Kidney epithelial cell (primary cell): Measurements from ENCODE around the gene WDFY1. TPM values are rescaled to one million over a fixed set of nuclear protein-coding genes. Genes with fewer than 3 reads are reported as not detected.
"Not testable (repeated sequence)": the region's sequence is repeated elsewhere in the genome, so short reads cannot be mapped to it uniquely, and the experiment has no call there.

Experiments used
- DNase-seq: peaks from one replicate; pipeline ENCODE4 v3.0.0-alpha.2; 2010; ENCODE audit warnings: low read depth
- H3K27me3 ChIP-seq: 2 replicates; pipeline ENCODE4 v1.6.0; 2011; ENCODE audit warnings: low read length; ENCODE audit not compliant: control insufficient read depth, insufficient read depth
- H3K36me3 ChIP-seq: 2 replicates; pipeline ENCODE4 v1.5.1; 2011; ENCODE audit warnings: low read length; ENCODE audit not compliant: control insufficient read depth, insufficient read depth
- H3K4me3 ChIP-seq: 2 replicates; pipeline ENCODE4 v1.5.1; 2011; ENCODE audit warnings: low read depth, mild to moderate bottlenecking, control low read depth, low read length
- total RNA-seq: library from RNA; depleted of rRNA; stranded (reverse); fragments of >200 nt; gene quantifications from 2 replicates; pipeline ENCODE4 v1.2.3, GENCODE V29; 2015
- TF ChIP-seq, protein P1 (sequence below): IDR thresholded peaks from 2 replicates; pipeline ENCODE4 v1.5.1; 2011; ENCODE audit warnings: mild to moderate bottlenecking, moderate library complexity, low read length, control low read depth, inconsistent platforms; ENCODE audit not compliant: insufficient read depth, poor library complexity, severe bottlenecking

WDFY1 gene
- total RNA-seq, 1 donor from 2014 or later: 47.3 TPM

DNA sequence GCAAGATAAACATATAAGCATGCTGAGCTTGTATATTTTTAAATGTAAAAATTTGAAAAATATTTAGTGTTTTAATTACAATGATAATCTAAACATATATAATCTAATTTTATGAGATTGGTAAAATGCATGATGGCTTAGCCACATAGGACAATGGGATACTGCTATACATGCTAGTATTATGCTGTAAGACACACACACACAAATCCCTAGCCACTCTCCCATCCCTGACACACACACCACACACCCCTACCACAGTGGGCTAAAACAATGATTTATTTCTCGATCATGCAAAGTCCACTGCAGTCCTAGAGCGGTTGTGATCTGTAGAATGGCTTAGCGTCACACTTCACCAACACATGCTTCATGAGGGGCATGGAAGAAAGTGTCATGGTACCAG is 71.5 kb downstream of the WDFY1 start:
- peaks cover 3% of the 10 kb centered on the region for H3K36me3 ChIP-seq

DNA sequence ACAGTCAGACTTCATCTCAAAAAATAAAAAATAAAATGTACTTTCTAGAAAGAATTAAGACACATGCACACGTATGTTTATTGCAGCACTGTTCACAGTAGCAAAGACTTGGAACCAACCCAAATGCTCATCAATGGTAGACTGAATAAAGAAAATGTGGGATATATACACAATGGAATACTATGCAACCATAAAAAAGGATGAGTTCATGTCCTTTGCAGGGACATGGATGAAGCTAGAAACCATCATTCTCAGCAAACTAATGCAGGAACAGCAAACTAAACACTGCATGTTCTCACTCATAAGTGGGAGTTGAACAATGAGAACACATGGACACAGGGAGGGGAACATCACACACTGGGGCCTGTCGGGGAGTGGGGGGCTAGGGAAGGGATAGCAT is 72.4 kb downstream of the WDFY1 start:
- not testable (repeated sequence) for DNase-seq, H3K4me3 ChIP-seq, H3K27me3 ChIP-seq, H3K36me3 ChIP-seq

More for the DNA sequence above, 71.5 kb downstream of the WDFY1 start:
- Histone ChIP-seq H3K4me3 (no peak overlapping the region), H3K27me3 (no peaks in the 10 kb centered on the region)
- TF ChIP-seq, protein P1, sequence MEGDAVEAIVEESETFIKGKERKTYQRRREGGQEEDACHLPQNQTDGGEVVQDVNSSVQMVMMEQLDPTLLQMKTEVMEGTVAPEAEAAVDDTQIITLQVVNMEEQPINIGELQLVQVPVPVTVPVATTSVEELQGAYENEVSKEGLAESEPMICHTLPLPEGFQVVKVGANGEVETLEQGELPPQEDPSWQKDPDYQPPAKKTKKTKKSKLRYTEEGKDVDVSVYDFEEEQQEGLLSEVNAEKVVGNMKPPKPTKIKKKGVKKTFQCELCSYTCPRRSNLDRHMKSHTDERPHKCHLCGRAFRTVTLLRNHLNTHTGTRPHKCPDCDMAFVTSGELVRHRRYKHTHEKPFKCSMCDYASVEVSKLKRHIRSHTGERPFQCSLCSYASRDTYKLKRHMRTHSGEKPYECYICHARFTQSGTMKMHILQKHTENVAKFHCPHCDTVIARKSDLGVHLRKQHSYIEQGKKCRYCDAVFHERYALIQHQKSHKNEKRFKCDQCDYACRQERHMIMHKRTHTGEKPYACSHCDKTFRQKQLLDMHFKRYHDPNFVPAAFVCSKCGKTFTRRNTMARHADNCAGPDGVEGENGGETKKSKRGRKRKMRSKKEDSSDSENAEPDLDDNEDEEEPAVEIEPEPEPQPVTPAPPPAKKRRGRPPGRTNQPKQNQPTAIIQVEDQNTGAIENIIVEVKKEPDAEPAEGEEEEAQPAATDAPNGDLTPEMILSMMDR: no peak
- DNase-seq: no peak

DNA sequence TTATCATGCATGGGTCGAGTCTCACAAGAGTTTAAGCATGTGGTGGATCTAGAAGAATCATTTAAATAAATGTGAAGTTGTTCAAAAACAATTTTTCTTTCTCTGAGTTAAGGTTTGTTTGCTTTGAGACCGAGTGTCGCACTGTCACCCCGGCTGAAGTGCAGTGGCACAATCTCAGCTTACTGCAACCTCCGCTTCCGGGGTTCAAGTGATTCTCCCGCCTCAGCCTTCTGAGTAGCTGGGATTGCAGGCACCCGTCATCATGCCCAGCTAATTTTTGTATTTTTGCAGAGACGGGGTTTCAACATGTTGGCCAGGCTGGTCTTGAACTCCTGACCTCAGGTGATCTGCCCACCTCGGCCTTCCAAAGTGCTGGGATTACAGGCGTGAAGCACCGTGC is 73.5 kb downstream of the WDFY1 start:
- not testable (repeated sequence) for H3K36me3 ChIP-seq, H3K27me3 ChIP-seq, H3K4me3 ChIP-seq, DNase-seq

DNA sequence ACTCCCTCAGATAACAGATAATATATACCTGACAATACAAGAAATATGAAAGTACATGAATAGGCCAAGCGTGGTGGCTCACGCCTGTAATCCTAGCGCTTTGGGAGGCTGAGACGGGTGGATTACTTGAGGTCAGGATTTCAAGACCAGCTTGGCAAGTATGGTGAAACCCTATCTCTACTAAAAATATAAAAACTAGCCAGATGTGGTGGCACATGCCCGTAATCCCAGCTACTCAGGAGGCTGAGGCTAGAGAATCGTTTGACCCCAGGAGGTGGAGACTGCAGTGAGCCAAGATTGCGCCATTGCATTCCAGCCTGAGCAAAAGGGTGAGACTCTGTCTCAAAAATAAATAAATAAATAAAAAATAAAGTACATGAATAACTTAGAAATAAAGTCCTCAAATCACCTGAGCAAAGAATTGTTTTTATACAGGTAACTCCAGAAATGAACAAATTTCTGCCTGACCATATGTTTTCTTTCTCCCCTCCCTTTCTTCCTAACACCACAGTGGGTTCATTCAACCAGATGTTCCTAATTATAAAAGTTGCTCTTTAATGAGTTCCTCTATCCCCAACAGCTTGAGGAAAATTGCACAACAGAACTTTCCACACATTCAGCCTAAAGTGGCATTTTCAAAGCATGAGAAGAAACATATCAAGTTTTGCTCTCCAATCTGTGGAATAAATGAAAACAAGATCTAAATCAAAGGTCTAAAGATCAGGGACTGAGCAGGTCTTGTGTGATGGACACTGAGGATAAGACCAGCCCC is 74.1 kb downstream of the WDFY1 start:
- TF ChIP-seq, protein P1: no peak
- Histone ChIP-seq H3K27me3 (no peaks in the 10 kb centered on the region), H3K4me3 (no peak overlapping the region), H3K36me3 (peaks cover 1% of the 10 kb centered on the region)
- no peak for DNase-seq

DNA sequence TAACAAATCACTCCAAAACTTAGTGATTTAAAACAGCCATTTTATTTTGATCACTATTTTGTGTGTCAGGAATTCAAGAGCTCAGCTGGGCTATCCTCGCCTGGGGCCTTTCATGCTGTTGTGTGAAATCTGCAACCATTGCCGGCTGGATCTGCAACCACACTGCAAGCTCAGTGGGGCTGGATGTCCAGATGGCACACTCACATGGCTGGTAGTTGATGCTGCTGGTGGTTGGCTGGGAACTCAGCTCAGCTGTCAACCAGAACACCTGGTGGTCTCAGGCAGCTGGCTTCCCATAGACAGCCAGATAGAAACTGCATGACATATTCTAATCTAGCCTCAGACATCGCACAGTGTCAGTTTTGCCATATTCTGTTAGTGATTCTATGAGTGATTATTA is 77.1 kb downstream of the WDFY1 start:
- TF ChIP-seq, protein P1: no peak
- Histone ChIP-seq H3K4me3 (no peak overlapping the region), H3K36me3 (no peaks in the 10 kb centered on the region), H3K27me3 (no peaks in the 10 kb centered on the region)
- no peak for DNase-seq

DNA sequence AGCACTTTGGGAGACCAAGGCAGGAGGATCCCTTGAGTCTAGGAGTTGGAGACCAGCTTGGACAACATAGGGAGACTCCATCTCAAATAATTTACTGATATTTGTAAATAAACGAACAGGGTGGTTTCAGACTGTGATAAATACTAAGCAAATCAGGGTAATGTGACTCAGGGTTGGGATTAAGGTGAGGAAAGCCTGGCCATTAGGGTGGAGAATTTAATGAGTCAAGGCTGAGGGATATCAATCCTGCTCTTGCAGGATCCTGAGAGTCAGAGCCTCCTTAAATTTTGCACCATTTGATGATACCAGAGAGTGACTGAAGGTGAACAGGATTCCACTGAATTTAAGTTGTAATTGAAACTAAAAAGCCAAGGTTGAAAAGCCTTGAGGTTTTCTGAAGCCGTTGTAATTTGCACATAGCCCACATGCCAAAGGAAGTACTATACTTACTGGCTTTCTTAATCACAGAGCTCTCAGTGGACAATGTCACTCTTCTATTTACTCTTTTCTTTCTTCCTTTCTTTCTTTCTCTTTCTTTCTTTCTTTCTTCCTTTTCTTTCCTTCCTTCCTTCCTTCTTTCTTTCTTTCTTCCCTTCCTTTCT is 79.1 kb downstream of the WDFY1 start:
- no peak for DNase-seq
- Histone ChIP-seq H3K27me3 (no peaks in the 10 kb centered on the region), H3K4me3 (no peak overlapping the region), H3K36me3 (no peaks in the 10 kb centered on the region)
- TF ChIP-seq, protein P1: no peak

DNA sequence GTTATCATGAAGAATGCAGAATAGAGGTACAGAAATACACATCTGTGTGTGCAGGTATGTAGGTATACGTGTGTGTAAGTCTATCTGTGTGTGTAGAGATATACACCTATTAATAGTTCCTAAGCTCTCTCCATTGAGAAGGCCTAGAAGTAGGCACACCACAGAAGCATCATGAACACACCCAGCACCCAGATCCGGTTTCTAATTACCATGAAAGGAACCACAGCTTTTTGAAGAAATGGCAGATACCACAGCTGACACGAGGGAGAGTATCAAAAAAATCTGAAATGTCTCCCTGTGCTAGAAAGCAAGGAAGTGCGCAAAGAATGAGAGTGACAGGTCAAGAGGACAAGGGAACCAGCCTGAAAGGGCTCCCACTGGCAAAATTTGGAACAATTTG is 80.0 kb downstream of the WDFY1 start:
- no peak for DNase-seq
- H3K27me3 ChIP-seq: no peaks in the 10 kb centered on the region
- H3K4me3 ChIP-seq: no peak overlapping the region
- no peaks in the 10 kb centered on the region for H3K36me3 ChIP-seq
- TF ChIP-seq, protein P1: no peak
